CD4-positive, alpha-beta T cell (primary cell): ENCODE data around the gene ERFE. TPM values are rescaled to one million over a fixed set of nuclear protein-coding genes. Genes with fewer than 3 reads are reported as not detected.

Source experiments
- ATAC-seq: fragments of 200-7000 bp; cut with Tn5 transposase; one replicate; pipeline ENCODE4 v1.10.0; 2022; ENCODE audit warnings: mild to moderate bottlenecking; ENCODE audit not compliant: poor library complexity
- CTCF ChIA-PET: fragments of 350-600 bp; sonication (Branson Sonifier 250); formaldehyde crosslinking; loops from one replicate; lab custom pipeline; 2021; ENCODE audit warnings: antibody characterized with exemption, inconsistent platforms; lab: Charles Lee
- POLR2A ChIA-PET: fragments of 350-600 bp; sonication (Branson Sonifier 250); formaldehyde crosslinking; loops from one replicate; lab custom pipeline; 2021; ENCODE audit warnings: antibody characterized with exemption, inconsistent platforms; lab: Charles Lee
- DNase-seq, 14 experiments: peaks; one replicate each; pipeline ENCODE4 v3.0.0-alpha.2; 2013 to 2020; ENCODE audit warnings: mixed read lengths in 2 of 14
- H3K27ac ChIP-seq, 2 donors: one replicate each; pipeline versions ENCODE4 v1.5.1 to v1.7.0; 2013; ENCODE audit warnings: low read length in 2 of 2, low read depth in 1 of 2, mild to moderate bottlenecking in 1 of 2
- H3K27me3 ChIP-seq, 2 experiments: 1 replicate in 1 of 2; 2 replicates in 1 of 2; pipeline versions ENCODE4 v1.6.1 to v1.7.0; 2013; ENCODE audit warnings: low read length in 2 of 2, control low read depth in 1 of 2, mild to moderate bottlenecking in 1 of 2, moderate library complexity in 1 of 2; ENCODE audit not compliant: insufficient read depth in 2 of 2, control insufficient read depth in 1 of 2
- H3K36me3 ChIP-seq: one replicate; pipeline ENCODE4 v1.6.1; 2013; ENCODE audit warnings: low read length, control low read depth; ENCODE audit not compliant: insufficient read depth
- H3K4me1 ChIP-seq: one replicate; pipeline ENCODE4 v1.6.1; 2013; ENCODE audit warnings: low read length, control low read depth; ENCODE audit not compliant: insufficient read depth
- H3K4me3 ChIP-seq: one replicate; pipeline ENCODE4 v1.5.1; 2013; ENCODE audit warnings: mild to moderate bottlenecking, low read length, moderate library complexity
- H3K9me3 ChIP-seq, 2 experiments: 1 replicate in 1 of 2; 2 replicates in 1 of 2; pipeline versions ENCODE4 v1.6.1 to v1.7.0; 2013; ENCODE audit warnings: low read length in 2 of 2, mild to moderate bottlenecking in 2 of 2, control low read depth in 1 of 2, moderate library complexity in 1 of 2; ENCODE audit not compliant: control insufficient read depth in 1 of 2, insufficient read depth in 1 of 2
- H3K27ac Mint-ChIP-seq: one replicate; pipeline ENCODE4 v1.8.0; 2020; ENCODE audit warnings: mixed read lengths
- H3K27me3 Mint-ChIP-seq: one replicate; pipeline ENCODE4 v1.8.0; 2021; ENCODE audit warnings: mixed read lengths
- H3K36me3 Mint-ChIP-seq: one replicate; pipeline ENCODE4 v1.8.0; 2021; ENCODE audit warnings: low read depth, mixed read lengths
- H3K4me1 Mint-ChIP-seq: one replicate; pipeline ENCODE4 v1.8.0; 2021; ENCODE audit warnings: low read depth, mixed read lengths
- H3K4me3 Mint-ChIP-seq: one replicate; pipeline ENCODE4 v1.8.0; 2020; ENCODE audit warnings: mild to moderate bottlenecking, mixed read lengths
- H3K9me3 Mint-ChIP-seq: one replicate; pipeline ENCODE4 v1.8.0; 2020; ENCODE audit warnings: mixed read lengths
- CTCF ChIP-seq: fragments of 200-600 bp; IDR thresholded peaks from one replicate; pipeline ENCODE4 v1.8.0; 2022; ENCODE audit warnings: antibody characterized with exemption, mild to moderate bottlenecking
- intact Hi-C, 2 experiments: fragments of 100-400 bp; cut with DNase I in 1 of 2; cut with micrococcal nuclease in 1 of 2; formaldehyde crosslinking; loops; one replicate each; pipeline versions ENCODE4 v1.15.1 to v1.9.0; 2023 to 2025; cut with DNase I, micrococcal nuclease
- total RNA-seq, 174 experiments: library from RNA in 2 of 174; stranded (reverse) in 2 of 174; gene quantifications; one replicate each; pipeline ENCODE4 v1.2.3 and lab custom pipeline; 2021 to 2026

ERFE gene
- total RNA-seq, 2 experiments from 2014 or later: not detected

DNA sequence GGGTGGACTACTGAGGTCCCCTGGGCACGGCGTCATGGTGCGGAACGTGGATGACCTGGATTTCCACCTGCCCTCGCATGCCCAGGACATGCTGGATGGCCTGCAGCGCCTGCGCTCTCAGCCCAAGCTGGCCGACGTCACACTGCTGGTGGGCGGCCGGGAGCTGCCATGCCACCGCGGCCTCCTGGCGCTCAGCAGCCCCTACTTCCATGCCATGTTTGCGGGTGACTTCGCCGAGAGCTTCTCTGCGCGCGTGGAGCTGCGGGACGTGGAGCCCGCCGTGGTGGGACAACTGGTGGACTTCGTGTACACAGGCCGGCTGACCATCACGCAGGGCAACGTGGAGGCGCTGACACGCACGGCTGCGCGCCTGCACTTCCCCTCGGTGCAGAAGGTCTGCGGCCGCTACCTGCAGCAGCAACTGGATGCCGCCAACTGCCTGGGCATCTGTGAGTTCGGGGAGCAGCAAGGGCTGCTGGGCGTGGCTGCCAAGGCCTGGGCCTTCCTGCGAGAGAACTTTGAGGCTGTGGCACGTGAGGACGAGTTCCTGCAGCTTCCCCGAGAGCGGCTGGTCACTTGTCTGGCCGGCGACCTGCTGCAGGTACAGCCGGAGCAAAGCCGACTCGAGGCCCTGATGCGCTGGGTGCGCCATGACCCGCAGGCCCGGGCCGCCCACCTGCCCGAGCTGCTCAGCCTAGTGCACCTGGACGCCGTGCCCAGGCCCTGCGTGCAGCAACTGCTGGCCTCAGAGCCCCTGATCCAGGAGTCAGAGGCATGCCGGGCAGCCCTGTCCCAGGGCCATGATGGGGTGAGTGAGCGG is 17.8 kb upstream of the ERFE start:
- H3K4me1 ChIP-seq: peaks cover 11% of the 10 kb centered on the region
- TF ChIP-seq CTCF: no peak

DNA sequence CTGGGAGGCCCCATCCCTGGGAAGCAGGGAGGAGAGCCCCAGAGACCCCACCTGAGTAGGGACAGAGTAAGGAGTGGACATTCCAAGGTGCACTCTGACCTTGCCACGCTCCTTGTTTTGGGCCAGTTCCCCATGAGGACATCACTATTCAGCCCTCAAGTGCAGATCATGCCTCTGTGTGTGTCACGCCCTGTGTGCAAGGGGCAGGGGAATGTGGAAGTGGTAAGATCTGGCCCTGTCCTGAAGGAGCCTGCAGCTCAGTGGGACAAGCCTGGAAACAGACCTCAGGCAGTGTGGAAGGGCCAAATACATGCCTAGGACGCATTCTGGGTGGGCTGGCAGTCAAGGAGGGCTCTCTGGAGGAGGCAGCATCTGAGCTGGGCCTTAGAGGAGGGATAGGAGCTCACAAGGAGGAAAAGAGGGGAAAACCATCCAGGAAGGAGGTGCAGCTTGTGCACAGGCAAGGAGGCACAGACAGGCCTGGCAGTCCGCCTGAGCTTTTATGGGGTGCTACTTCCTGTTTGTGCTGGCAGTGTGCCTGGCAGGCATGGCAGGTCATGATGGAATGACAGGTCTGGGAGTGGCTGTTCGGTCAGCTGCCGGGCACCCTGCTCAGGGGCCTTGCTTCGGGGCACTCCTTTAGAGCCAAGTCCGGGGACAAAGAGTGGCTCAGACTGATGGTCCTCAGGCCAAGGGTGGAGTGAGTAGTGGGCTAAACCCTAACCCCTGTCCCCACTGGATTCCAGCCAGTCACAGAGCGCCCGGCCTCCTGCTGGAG is 17.0 kb upstream of the ERFE start:
- Mint-ChIP-seq H3K27ac (no peak overlapping the region), H3K27me3 (no peaks in the 10 kb centered on the region), H3K4me3 (no peak overlapping the region), H3K9me3 (no peaks in the 10 kb centered on the region), H3K4me1 (peaks cover 7% of the 10 kb centered on the region), H3K36me3 (no peaks in the 10 kb centered on the region)
- ChIA-PET CTCF (no interaction called here), POLR2A (no interaction called here)
- no peak for TF ChIP-seq CTCF
- intact Hi-C loops: no loop called here
- Histone ChIP-seq H3K27me3 (no peaks in the 10 kb centered on the region), H3K9me3 (no peaks in the 10 kb centered on the region), H3K27ac (no peak overlapping the region), H3K36me3 (no peaks in the 10 kb centered on the region), H3K4me1 (peaks cover 11% of the 10 kb centered on the region), H3K4me3 (no peak overlapping the region)
- ATAC-seq: no peak
- peak in 4 of 14 experiments; percentile 8 to 45 (median 20) for DNase-seq

More for the DNA sequence above, 17.8 kb upstream of the ERFE start:
- CTCF ChIA-PET: no interaction called here
- no peaks in the 10 kb centered on the region for H3K36me3 ChIP-seq
- H3K27me3 ChIP-seq: no peaks in the 10 kb centered on the region
- Mint-ChIP-seq H3K4me3 (no peak overlapping the region), H3K36me3 (no peaks in the 10 kb centered on the region), H3K4me1 (peaks cover 7% of the 10 kb centered on the region), H3K27ac (no peak overlapping the region), H3K9me3 (no peaks in the 10 kb centered on the region), H3K27me3 (no peaks in the 10 kb centered on the region)
- intact Hi-C loops: no loop called here
- no peak for ATAC-seq
- POLR2A ChIA-PET: no interaction called here
- DNase-seq: no peak
- H3K9me3 ChIP-seq: no peaks in the 10 kb centered on the region
- H3K27ac ChIP-seq: no peak overlapping the region
- H3K4me3 ChIP-seq: no peak overlapping the region

- no peak overlapping the region for H3K4me3 ChIP-seq
- H3K36me3 Mint-ChIP-seq: no peaks in the 10 kb centered on the region
- ATAC-seq (no peak), DNase-seq (no peak)
- no peak overlapping the region for H3K27ac Mint-ChIP-seq
- no peaks in the 10 kb centered on the region for H3K9me3 ChIP-seq
- intact Hi-C loops: no loop called here
- POLR2A ChIA-PET: no interaction called here
- CTCF ChIA-PET: no interaction called here
- H3K4me1 ChIP-seq: peaks cover 11% of the 10 kb centered on the region
- no peaks in the 10 kb centered on the region for H3K36me3 ChIP-seq
- H3K4me1 Mint-ChIP-seq: peaks cover 7% of the 10 kb centered on the region
- TF ChIP-seq CTCF: no peak
- no peaks in the 10 kb centered on the region for H3K27me3 ChIP-seq
- no peaks in the 10 kb centered on the region for H3K27me3 Mint-ChIP-seq
- H3K9me3 Mint-ChIP-seq: no peaks in the 10 kb centered on the region
- H3K4me3 Mint-ChIP-seq: no peak overlapping the region
- no peak overlapping the region for H3K27ac ChIP-seq
Measured at GRCh38 chr2:238142382-238143205, 16.2 kb upstream of the ERFE start.
